SK-N-DZ (cell line): ENCODE results near the gene CLCN3.
"Not testable (repeated sequence)": the region's sequence is repeated elsewhere in the genome, so short reads cannot be mapped to it uniquely, and the experiment has no call there.

Experiments used
- DNase-seq: peaks from one replicate; pipeline ENCODE4 v3.0.0-alpha.2; 2015; ENCODE audit warnings: low spot score

CLCN3 gene

DNA sequence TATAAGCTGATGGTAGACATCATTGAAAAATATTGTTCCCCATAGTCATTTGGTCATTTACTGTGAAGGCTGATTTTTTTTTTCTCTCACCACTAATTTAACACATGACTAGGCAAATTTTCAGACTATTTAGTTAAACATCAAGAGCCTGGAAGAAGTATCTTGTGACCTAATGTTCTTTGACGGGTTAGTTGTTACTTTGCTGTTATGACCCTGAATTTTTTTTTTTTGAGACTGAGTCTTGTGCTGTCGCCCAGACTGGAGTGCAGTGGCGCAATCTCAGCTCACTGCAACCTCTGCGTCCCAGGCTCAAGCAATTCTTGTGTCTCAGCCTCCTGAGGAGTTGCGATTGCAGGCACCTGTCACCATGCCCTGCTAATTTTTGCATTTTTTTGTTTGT lies 70.4 kb downstream of the CLCN3 start:
- no peak for DNase-seq

DNA sequence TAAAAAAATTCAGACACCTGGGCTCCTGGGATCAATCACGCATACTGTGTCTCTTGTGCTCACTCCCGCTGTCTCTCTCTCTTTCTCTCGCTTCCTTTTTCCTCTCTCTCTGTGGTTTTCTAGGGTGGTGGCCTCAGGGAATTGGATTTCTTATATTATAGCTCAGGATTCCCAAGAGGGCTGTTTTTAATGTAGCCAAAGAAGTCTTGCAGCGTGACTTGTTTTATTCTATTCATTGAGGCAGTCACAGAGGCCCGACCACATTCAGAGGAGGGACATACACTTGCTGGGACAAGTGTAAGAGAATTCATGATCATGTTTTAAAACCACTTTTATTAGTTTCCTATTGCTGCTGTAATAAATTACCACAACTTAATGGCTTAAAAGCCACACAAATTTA lies 78.0 kb downstream of the CLCN3 start:
- no peak for DNase-seq

- DNase-seq = no peak
These were observed 87.7 kb downstream of the CLCN3 start for GRCh38 chr4:169707958-169708643.

DNA sequence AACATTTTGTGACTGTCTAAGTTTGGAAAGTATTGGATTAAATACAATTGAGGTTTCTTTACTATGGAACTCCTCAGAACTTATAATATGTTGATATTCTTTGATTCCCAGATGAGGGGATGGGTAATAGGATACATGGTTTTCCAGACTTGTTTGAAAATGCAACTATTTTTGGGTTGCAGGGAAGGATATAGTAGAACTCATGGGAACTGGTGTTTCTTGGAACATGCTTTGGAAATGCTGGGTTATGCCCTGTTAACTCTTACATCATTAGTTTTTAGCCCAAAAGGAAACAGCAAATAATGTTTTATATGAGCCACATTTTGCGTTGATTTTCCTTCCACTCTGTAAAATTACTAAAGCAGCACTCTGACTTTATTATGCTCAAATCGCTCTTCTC lies 95.4 kb downstream of the CLCN3 start:
- DNase-seq = no peak

GRCh38 chr4:169716677-169717076 lies 96.3 kb downstream of the CLCN3 start:
- DNase-seq = no peak

GRCh38 chr4:169720529-169720928 lies 100.2 kb downstream of the CLCN3 start:
- no peak for DNase-seq

GRCh38 chr4:169723207-169723965 lies 103.0 kb downstream of the CLCN3 start:
- DNase-seq = no peak

- DNase-seq = no peak
These were observed 103.9 kb downstream of the CLCN3 start for GRCh38 chr4:169724260-169724659.

- DNase-seq = no peak
These were observed 107.2 kb downstream of the CLCN3 start for GRCh38 chr4:169727616-169728015.

GRCh38 chr4:169730564-169730963 lies 110.2 kb downstream of the CLCN3 start:
- no peak for DNase-seq

- not testable (repeated sequence) for DNase-seq
These were observed 118.2 kb downstream of the CLCN3 start for GRCh38 chr4:169738604-169739003.

GRCh38 chr4:169741569-169741968 lies 121.2 kb downstream of the CLCN3 start:
- no peak for DNase-seq

DNA sequence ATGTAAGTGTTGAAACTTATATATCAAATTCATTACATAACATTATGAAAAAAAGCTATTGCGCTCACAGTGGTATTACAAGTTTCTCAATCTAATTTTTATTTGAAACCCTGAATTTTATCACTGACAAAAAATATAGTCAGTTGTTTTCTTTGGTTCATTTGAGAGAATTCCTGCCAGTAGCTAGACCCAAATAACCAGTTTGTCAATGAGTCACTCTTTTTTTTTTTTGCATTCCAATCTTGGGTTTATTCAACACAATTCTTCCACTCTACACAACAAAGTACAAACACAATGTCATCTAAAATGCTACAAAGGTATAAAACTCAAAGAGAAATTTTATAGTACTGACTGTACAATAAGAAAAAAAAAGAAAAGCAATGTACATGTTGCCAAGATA lies 124.2 kb downstream of the CLCN3 start:
- DNase-seq = no peak

DNA sequence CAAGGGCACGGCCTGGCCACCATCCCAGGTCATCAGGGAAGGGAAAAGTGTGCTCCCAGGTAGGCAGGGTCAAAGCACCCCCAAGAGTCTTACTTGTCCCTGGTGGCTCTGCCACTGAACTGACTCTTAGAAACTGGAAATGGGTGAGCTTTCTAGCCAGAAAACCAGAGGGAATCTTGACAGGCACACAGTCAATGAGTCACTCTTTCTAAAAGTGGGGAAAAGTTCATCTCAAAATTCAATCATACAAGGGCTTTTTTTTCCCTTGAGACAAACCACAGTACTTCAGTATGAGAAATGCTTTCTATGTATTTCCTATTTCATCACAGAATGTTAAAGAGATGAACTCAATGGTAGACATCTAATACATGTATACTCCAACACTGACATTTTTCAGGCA lies 124.9 kb downstream of the CLCN3 start:
- DNase-seq = no peak

DNA sequence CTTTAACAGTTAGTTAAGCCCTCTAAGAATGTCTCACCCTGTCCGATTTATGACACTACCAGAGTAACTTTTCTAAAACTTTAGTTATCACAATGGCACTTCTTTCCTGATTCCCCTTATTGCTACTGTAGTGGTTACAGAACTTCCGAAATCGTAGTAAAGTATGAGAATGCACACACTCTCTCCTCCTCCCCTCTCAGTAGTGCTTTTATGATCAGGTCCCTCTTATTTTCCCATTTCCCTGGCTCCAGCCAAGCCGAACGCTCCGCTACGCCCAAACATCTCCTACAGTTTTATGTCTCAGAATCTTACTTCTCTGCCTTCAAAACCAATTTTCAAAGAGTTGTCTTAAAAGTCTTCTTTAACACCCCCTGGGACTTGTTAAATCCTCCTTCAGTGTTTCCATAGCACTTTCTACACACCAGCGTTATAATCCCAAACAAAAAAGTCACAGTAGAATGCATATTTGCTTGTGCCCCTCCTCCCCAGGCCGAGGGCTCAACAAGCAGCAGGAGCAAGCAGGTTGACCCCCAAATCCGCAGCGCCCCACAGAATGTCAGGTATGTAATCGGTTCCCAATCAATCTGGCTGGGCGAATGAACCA lies 136.7 kb downstream of the CLCN3 start:
- no peak for DNase-seq

DNA sequence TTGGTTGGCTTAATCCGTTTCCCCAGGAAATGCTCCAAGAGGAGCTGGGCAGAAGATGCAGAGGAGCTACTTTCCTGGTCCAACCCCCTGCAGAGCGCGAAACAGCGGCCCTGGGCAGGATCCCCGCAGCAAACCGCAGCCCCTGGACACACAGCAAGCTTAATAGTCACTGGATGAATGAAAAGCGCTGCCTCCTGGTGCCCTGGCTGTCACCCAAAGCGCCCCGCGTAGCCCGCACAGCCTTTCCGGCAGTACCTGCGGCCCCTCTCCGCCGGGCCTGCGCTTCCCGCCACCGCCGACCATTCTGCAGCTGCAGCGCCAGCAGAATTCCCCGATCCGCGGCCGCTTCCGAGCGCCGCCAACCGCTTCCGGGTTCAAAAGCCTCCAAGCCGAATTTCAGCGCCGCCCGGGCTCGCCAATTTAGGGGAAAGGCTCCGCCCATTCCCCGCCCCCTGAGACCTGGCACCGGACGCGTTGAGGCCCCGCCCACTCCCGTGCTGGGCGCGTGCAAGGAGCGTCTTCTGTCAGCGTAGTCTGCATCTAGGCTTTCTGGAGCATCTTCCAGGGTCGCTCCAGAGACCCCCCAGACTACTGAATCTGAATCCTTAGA lies 137.3 kb downstream of the CLCN3 start, which contains the start of gene HPF1:
TSS of gene HPF1 (minus strand) at position 370 of the 610 bp plus-strand sequence. CDS start at position 303, 67 bp downstream.
- DNase-seq = peak; percentile 94

- no peak for DNase-seq
These were observed 138.1 kb downstream of the CLCN3 start for GRCh38 chr4:169758401-169758962.

- no peak for DNase-seq
These were observed 141.5 kb downstream of the CLCN3 start for GRCh38 chr4:169761846-169762245.

DNA sequence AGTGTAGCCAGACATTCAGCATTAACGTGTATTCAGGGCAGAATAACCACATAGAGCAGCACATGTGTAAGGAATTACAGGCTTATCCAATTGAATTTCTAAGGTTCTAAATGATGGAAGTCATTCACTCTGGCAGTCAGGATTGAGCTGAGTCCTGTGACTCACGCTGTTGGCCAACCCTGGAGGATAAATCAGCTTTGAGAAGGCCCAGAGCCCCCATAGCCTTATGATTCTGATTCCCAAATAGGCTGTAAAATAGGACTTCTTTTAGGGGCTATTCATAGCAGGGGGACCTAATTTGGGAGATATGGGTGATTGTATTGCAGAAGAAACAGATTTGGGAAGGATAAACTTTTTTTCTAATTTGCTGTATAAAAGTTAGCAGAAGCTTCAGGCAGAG lies 145.5 kb downstream of the CLCN3 start:
- peak; percentile 86 for DNase-seq

GRCh38 chr4:169766741-169767140 lies 146.4 kb downstream of the CLCN3 start:
- DNase-seq = peak; percentile 19

DNA sequence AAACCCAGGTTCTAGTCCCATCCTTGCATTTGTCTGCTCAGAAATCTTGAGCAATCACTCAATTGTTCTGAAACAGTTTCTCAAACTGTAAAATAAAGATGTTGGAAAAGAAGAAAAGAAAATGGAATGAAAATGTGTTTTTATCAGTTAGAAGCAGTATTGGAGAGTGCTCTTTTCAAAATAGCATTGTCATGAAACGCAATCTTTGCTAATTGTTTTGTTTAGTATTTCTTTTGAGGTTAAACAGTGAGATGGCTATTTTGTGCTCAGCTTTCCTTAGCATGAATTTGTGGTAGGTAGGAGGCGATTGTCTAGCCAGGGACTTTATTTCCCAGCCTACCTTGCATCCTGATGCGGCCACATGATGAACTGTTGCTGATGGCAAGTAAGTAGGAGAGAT lies 148.0 kb downstream of the CLCN3 start:
- DNase-seq = no peak

- no peak for DNase-seq
These were observed 150.0 kb downstream of the CLCN3 start for GRCh38 chr4:169770416-169770815.
